ENCODE data around the gene MAB21L4. TPM values are rescaled to one million over a fixed set of nuclear protein-coding genes. Genes with fewer than 3 reads are reported as not detected.

MAB21L4 gene
- total and polyA plus RNA-seq, 2 of the 8 experiments (the other 6 are each of a cell fraction or from before 2014, with no cell fraction given), result 0.11 TPM; not detected in 1

DNA sequence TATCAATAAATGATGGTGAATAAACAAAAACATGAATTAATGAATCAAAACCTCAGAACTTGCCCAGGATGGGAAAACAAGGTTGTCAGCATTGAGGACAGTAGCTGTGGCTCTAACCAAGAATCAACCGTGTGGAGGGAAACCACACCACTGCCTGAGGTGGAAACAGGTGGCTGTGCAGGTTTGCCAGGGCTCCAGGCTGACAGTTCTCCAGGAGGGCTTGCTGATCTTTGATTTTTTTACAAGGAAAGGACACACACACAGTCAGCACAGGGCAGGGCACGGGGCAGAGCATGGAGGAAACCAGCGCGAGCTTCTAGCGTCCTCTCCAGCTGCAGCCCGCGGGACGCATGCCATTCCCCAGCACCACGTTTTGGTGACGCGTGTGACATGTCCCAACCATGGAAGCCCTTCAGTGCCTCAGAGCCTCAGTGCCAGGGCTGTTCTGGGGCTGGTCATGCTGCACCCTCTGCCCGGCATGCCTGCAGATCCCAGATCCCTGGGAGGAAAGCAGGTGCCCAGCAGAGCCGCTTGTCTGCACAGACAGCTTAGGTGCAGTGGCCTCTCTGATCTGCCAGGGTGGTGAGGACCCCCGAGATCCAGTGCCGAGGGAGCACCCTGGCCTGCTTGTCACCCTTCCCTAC, 43.2 kb downstream of the MAB21L4 start (continued):
- TF ChIP-seq, protein P1, sequence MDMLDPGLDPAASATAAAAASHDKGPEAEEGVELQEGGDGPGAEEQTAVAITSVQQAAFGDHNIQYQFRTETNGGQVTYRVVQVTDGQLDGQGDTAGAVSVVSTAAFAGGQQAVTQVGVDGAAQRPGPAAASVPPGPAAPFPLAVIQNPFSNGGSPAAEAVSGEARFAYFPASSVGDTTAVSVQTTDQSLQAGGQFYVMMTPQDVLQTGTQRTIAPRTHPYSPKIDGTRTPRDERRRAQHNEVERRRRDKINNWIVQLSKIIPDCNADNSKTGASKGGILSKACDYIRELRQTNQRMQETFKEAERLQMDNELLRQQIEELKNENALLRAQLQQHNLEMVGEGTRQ (IDR thresholded peaks at IDR 0.05; ENCODE audit: low read length), result no peak
- TF ChIP-seq PHF8 (conservative IDR thresholded peaks at IDR 0.05; ENCODE audit: low read depth, low read length), result no peak
- TF ChIP-seq SRF (IDR thresholded peaks at IDR 0.05; ENCODE audit: low read depth, low read length), result no peak
- TF ChIP-seq, protein P2, sequence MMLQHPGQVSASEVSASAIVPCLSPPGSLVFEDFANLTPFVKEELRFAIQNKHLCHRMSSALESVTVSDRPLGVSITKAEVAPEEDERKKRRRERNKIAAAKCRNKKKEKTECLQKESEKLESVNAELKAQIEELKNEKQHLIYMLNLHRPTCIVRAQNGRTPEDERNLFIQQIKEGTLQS (IDR thresholded peaks at IDR 0.05; ENCODE audit: insufficient read depth, low read depth, low read length), result no peak
- TF ChIP-seq BRCA1 (IDR thresholded peaks at IDR 0.05; ENCODE audit: low read depth, low read length), result no peak
- TF ChIP-seq MAFK (IDR thresholded peaks at IDR 0.05; ENCODE audit: low read depth, low read length), result no peak
- TF ChIP-seq RFX5 (IDR thresholded peaks at IDR 0.05; ENCODE audit: borderline replicate concordance, low read depth, low read length), result no peak
- no peak for TF ChIP-seq NANOG (IDR thresholded peaks at IDR 0.05; ENCODE audit: insufficient read depth, low read depth, low read length, poor library complexity, severe bottlenecking)

Data from H1 (cell line).